ENCODE measurements around the gene TEAD4.

GRCh38 chr12:3077572-3078081 lies 118.4 kb downstream of the TEAD4 start:
- TF ChIP-seq ZNF384 (IDR thresholded peaks at IDR 0.05) (no peak), NFRKB (IDR thresholded peaks at IDR 0.05) (no peak), FOXK2 (IDR thresholded peaks at IDR 0.05) (no peak), SP1 (IDR thresholded peaks at IDR 0.05) (no peak), FOXA1 (IDR thresholded peaks at IDR 0.05) (no peak), PKNOX1 (IDR thresholded peaks at IDR 0.05) (no peak), ARNT (IDR thresholded peaks at IDR 0.05) (no peak), ELF4 (IDR thresholded peaks at IDR 0.05) (no peak), BHLHE40 (IDR thresholded peaks at IDR 0.05; ENCODE audit: borderline replicate concordance) (no peak), FOXM1 (IDR thresholded peaks at IDR 0.05; ENCODE audit: borderline replicate concordance) (no peak)
